Glutamatergic neuron (in vitro differentiated cells): Measurements from ENCODE around the gene NHEJ1. TPM values are rescaled to one million over a fixed set of nuclear protein-coding genes. Genes with fewer than 3 reads are reported as not detected.

ENCODE experiments used
- DNase-seq: peaks from one replicate; pipeline ENCODE4 v3.0.0; 2022
- H3K27ac Mint-ChIP-seq: one replicate; pipeline ENCODE4 v1.8.0; 2020; ENCODE audit warnings: mild to moderate bottlenecking, mixed read lengths, inconsistent platforms; ENCODE audit not compliant: unreplicated experiment
- H3K27me3 Mint-ChIP-seq: one replicate; pipeline ENCODE4 v1.8.0; 2020; ENCODE audit warnings: mild to moderate bottlenecking, moderate library complexity, mixed read lengths, inconsistent platforms; ENCODE audit not compliant: unreplicated experiment
- H3K36me3 Mint-ChIP-seq: one replicate; pipeline ENCODE4 v1.8.0; 2020; ENCODE audit warnings: mild to moderate bottlenecking, mixed read lengths, inconsistent platforms; ENCODE audit not compliant: unreplicated experiment
- H3K4me1 Mint-ChIP-seq: one replicate; pipeline ENCODE4 v1.8.0; 2020; ENCODE audit warnings: mild to moderate bottlenecking, low read depth, mixed read lengths, inconsistent platforms; ENCODE audit not compliant: unreplicated experiment
- H3K4me3 Mint-ChIP-seq: one replicate; pipeline ENCODE4 v1.8.0; 2020; ENCODE audit warnings: mild to moderate bottlenecking, mixed read lengths, inconsistent platforms; ENCODE audit not compliant: unreplicated experiment
- H3K9me3 Mint-ChIP-seq: one replicate; pipeline ENCODE4 v1.8.0; 2020; ENCODE audit warnings: mild to moderate bottlenecking, moderate library complexity, mixed read lengths, inconsistent platforms; ENCODE audit not compliant: unreplicated experiment
- total RNA-seq: library from RNA; stranded (reverse); fragmentation: NEBNext Ultra II Directional; extraction: Animal tissue kit (Norgen Biotek cat#: 25700); gene quantifications from one replicate; pipeline ENCODE4 v1.2.1, GENCODE V29; 2021; ENCODE audit not compliant: unreplicated experiment
- TF ChIP-seq, protein P1 (sequence below): fragments of 200-600 bp; sonication (generic); IDR thresholded peaks from one replicate; pipeline ENCODE4 v1.5.0; 2021; ENCODE audit not compliant: partially characterized antibody, unreplicated experiment

Gene NHEJ1
- total RNA-seq, 1 donor from 2014 or later = 24.8 TPM

DNA sequence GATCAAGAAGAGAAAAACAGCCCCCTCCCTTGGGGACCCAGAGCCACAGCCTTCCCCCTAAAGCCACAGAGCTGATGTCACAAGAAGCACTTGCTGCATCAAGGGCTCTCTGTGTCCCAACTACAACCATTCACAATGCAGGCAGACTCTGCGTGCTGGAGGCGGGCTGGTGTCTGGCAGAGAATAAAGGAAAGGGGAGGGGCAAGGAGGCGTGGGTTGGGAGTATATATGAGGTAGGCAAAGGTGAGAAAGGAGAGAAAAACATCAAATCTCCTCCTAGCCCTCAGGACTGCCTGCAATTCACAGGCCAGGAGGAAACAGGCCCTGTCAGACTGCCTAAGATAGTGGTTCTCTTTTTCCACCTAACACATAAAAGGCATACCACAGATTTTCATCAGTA lies 51.1 kb downstream of the NHEJ1 start:
- peaks cover 12% of the 10 kb centered on the region for H3K4me1 Mint-ChIP-seq
- no peaks in the 10 kb centered on the region for H3K36me3 Mint-ChIP-seq
- no peaks in the 10 kb centered on the region for H3K9me3 Mint-ChIP-seq
- H3K27ac Mint-ChIP-seq = no peak overlapping the region
- H3K4me3 Mint-ChIP-seq = no peak overlapping the region
- DNase-seq = no peak
- TF ChIP-seq, protein P1, sequence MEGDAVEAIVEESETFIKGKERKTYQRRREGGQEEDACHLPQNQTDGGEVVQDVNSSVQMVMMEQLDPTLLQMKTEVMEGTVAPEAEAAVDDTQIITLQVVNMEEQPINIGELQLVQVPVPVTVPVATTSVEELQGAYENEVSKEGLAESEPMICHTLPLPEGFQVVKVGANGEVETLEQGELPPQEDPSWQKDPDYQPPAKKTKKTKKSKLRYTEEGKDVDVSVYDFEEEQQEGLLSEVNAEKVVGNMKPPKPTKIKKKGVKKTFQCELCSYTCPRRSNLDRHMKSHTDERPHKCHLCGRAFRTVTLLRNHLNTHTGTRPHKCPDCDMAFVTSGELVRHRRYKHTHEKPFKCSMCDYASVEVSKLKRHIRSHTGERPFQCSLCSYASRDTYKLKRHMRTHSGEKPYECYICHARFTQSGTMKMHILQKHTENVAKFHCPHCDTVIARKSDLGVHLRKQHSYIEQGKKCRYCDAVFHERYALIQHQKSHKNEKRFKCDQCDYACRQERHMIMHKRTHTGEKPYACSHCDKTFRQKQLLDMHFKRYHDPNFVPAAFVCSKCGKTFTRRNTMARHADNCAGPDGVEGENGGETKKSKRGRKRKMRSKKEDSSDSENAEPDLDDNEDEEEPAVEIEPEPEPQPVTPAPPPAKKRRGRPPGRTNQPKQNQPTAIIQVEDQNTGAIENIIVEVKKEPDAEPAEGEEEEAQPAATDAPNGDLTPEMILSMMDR = no peak
- H3K27me3 Mint-ChIP-seq = peaks cover 2% of the 10 kb centered on the region

DNA sequence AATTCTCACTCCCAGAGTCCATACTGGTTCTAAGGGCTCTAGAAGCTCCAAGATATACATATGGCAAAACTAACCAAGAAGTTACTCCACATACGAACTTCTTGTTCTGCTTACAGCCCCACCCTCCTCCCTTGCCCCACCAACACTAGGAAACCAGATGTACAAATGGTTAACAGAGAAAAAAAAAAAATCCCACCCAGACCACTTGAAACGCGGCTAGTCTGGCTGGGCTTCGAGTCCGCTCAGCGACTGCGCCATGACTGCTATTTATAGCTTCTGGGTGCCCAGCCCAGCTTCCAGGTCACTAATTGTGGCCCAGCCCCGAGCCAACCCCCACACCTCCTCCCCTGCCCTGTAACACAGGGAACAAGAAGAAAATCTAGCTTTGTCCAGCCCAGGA lies 52.9 kb downstream of the NHEJ1 start:
- Mint-ChIP-seq H3K27me3 (peaks cover 2% of the 10 kb centered on the region), H3K4me1 (peaks cover 9% of the 10 kb centered on the region), H3K36me3 (no peaks in the 10 kb centered on the region), H3K4me3 (no peak overlapping the region), H3K27ac (no peak overlapping the region), H3K9me3 (peaks cover 2% of the 10 kb centered on the region)
- TF ChIP-seq, protein P1 = no peak
- no peak for DNase-seq

DNA sequence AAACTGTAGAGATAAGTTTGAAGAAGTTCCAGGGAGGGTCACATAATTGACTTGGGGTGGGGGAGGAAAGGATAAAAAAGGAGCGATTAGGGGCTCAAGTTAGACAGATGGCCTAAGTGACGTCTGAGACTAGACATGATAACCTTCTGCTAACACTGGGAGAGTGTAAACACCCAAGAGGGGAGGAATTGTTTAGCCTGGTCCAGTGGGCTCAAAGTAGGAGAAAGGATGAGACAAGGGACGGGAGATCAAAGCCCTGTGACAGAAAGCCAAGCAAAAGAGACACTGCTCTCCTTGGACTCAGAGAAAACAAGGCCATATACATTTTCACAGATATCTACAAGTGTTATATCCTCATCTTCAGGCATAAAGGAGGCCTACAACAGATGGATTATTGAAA lies 54.4 kb downstream of the NHEJ1 start:
- Mint-ChIP-seq H3K27ac (no peak overlapping the region), H3K9me3 (peaks cover 2% of the 10 kb centered on the region), H3K36me3 (no peaks in the 10 kb centered on the region), H3K4me3 (no peak overlapping the region), H3K27me3 (peaks cover 2% of the 10 kb centered on the region), H3K4me1 (peaks cover 9% of the 10 kb centered on the region)
- TF ChIP-seq, protein P1 = no peak
- DNase-seq = no peak

DNA sequence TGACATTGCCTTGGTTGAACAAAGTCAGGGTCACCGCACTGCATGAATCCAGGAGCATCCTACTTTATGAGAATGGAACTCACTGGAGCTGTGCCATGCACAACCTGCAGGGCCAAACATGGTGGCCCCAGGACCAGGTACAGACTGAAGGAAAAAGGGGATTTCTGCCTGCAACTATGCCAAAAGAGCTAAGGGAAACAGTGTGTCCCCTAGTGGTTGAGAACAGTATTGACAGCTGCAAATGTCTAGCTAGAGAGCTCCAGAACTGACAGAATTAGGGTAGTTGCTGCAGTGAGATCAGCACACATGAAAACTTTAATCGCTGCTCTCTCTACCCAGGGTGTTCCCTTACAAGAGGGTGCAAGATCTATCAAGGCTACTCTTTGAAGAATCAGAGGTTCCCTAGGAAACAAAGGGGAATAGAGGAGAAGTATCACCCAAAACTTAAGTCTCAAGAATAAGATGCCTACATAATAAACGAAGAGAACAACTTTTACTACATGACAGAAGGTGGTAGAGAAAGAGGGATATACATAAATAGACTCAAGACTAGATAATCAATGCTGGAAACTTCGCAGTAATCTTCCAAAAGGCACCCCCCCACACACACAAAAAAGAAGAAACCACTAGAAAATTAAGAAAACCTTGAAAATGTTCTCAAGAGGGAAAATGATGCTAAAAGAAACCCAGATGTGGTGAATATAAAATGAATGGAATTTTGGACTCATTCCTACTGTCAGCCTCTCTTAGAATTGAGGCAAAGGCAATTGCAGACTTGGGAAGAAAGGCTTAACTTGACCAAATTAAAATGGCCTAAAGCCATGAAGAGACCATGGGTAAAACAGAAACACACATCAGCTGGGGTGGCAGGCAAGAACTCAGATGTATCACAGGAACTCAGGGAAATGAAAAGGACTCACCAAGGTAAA lies 56.2 kb downstream of the NHEJ1 start:
- H3K4me3 Mint-ChIP-seq = no peak overlapping the region
- no peak for DNase-seq
- H3K27me3 Mint-ChIP-seq = no peaks in the 10 kb centered on the region
- peaks cover 9% of the 10 kb centered on the region for H3K4me1 Mint-ChIP-seq
- TF ChIP-seq, protein P1 = peak; percentile 93
- peaks cover 2% of the 10 kb centered on the region for H3K9me3 Mint-ChIP-seq
- H3K36me3 Mint-ChIP-seq = no peaks in the 10 kb centered on the region
- H3K27ac Mint-ChIP-seq = no peak overlapping the region

DNA sequence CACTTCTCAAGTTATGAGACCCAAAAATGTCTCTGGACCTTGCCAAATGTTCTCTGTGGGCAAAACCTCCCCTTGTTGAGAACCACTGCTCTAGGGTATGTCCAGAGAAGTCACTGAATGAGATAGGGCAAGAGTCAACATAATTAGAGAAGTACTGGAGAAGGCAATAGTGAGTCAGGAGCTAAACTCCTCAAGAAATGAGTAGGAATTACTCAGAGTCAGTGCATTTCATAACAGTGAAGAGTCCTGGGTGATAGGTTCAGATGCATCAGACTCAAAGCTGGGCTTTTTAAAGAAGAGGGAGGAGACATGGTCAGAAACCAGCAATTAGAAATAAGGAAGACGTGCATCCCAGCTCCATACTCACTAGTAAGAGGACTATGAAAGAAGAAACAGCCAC lies 61.3 kb downstream of the NHEJ1 start:
- Mint-ChIP-seq H3K27me3 (no peaks in the 10 kb centered on the region), H3K4me1 (no peaks in the 10 kb centered on the region), H3K36me3 (no peaks in the 10 kb centered on the region), H3K27ac (no peak overlapping the region), H3K9me3 (peaks cover 2% of the 10 kb centered on the region), H3K4me3 (no peak overlapping the region)
- TF ChIP-seq, protein P1 = no peak
- no peak for DNase-seq
